ENCODE results near the gene LAD1.

LAD1 gene

DNA sequence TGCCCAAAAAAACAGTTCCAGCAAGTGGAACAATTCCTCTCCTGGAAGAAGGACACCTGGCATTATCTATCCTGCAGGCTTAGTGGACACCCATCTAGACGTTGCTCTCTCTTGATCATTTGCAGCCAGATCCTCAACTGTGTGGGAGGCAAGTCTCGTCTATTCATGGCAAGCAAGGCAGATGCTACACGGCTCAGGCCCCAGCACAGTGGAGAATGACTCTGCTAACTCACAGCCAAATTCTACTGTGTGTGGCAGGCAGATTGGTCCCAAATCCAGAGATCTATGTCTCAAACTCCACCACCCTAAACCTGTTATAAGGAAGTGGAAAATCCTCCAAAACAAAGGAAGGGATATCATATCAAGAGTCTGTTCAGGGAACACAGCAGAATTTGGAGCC lies 28.6 kb downstream of the LAD1 start:
- in situ Hi-C loops (cut with HindIII; ENCODE audit: low sequenced_read_pairs) = no loop called here

DNA sequence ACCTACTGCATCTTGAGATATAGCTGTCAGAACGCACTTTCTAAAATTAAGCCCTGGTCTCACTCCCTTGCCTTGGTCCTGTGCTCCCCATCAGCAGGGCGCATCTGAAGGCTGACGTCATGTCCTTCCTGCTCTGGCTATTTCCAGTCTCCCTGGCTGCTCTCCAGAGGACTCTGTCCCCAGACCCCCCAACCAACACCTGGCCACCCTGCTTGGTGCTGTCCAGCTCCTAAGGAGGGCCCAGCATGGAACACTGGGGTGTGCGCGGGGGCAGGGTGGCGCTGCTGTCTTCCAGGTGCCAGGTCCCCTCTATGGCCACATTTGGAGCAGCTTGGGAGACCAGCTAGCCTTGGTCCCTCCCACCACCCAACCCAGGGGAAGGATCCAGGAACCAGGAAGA lies 29.9 kb downstream of the LAD1 start:
- in situ Hi-C loops (cut with HindIII; ENCODE audit: low sequenced_read_pairs) = no loop called here

DNA sequence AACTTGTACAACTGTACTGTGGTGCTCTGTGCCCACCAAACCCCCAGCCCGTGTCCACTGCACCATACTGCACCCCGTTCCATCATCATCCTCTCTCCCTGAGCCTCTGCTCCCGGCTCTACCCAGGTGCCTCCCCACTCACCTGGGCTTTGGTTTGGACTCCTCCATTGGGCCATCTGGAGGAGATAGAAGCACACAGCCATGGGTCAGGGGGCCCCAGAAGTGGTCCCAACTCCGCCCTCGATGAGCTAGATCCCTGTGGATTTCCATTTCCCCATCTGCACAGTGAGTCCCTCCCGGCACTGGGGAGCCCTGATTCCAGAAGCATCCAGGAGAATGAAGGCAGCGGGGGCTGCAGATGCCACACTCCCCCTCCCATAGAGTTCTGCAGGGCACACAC lies 32.4 kb downstream of the LAD1 start:
- in situ Hi-C loops (cut with HindIII; ENCODE audit: low sequenced_read_pairs) = no loop called here

DNA sequence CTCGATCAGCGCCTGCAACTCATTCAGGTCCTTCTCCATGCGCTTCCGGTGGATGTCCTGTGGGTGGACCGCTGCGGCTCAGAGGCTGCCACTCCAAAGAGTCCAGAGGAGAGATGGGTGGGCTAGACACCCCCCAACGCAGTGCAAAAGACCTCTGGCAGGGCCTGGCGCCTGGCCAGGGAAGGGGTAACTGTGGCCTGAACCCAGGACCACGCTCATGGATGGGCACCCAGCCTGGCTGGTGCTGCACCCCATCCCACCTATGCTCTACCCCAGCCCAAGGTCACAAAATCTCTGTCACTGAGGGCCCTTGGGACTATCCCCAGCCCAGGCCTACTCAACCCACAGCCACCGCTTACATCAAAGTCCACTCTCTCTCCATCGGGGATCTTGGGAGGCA lies 33.9 kb downstream of the LAD1 start:
- in situ Hi-C loops (cut with HindIII; ENCODE audit: low sequenced_read_pairs) = no loop called here

DNA sequence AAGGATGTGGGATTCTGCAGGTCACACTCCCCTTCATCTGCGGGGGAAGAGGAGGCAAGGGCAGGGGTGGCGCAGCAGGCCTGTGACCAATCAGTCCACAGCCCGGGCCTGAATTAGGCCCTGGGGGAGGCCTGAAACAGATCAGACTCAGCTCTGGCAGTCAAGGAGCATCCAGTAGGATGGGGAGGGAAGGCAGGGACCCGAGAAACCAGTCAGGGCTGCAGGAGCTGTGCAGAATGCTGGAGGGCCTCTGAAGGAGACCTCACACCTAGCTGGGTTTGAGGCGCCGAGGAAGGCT lies 34.4 kb downstream of the LAD1 start:
- in situ Hi-C loops (cut with HindIII; ENCODE audit: low sequenced_read_pairs) = no loop called here

DNA sequence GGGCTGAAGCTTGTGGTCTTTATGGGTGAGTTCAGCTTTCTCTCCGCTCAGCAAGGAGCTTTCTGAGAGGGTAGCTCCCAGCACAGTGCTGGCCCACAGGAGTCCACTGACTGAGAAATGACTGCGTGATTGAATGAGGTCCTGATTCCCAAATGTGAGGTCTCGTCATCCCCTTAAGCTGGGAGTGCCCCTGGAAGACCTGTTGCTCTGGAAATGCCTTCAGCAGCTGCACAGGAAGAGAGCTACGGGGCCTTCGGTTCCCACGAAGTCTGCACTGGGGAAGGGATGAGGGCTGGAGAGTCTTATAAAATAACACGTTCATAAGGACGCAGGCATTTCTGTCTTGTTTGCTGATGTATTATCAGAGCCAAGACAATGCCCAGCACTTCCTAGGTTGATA lies 35.7 kb downstream of the LAD1 start:
- in situ Hi-C loops (cut with HindIII; ENCODE audit: low sequenced_read_pairs) = no loop called here

DNA sequence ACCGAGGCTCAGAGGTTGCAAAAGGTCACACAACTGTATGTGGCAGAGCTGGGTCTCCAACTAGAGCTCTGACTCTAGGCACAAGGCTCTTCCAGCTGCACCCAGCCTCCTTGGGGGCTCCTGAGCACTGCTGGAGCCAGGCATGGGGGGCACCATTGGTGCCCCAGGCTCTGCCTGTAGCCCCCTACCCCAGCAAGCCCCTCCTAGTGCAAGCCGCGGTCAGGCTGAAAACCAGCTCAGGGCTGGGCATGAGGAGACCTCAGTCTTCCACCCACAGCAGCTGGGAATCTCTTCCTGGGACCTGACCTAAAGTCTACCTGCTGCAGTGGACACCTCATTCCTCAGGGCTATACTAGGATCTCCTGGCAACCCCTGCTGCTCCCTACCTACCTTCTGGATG lies 36.2 kb downstream of the LAD1 start:
- in situ Hi-C loops (cut with HindIII; ENCODE audit: low sequenced_read_pairs) = no loop called here

DNA sequence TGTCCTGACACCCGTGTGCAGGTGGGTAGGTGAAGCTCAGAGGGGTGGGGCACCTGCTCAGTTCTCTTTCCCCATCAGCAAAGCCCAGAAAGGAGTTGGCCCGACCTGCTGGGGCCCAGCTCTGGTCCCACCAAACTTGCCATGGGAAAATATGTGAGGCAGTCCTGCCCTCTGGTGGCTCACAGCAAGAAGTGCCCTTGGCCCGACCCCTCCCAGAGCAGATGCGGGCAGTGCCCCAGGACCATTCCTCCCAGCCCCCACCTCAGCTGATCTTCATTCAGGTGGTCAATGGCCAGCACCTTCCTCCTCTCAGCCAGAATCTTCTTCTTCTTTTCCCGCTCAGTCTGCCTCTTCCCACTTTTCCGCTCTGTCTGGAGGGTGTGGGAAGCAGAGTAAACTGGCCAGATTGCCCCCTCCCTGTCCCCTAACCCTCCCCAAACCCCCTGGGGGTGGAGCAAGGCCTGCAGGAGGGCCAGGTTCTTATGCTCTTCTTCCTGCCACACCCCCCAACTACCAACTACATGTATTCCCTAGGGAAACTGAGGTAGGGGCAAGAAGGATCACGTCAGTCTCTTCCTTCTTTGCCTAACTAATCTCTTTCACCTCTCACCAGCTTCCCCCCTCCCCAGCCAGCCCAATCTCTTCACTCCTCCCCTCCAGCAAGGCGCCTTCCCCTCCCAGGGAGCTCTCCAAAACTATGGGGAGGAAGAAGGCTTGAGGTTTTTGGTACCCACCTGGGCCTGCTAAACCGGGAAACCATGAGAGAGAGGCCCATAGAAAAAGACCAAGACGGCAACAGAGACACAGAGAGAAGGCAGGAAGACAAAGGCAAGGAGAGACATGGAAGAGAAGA lies 37.2 kb downstream of the LAD1 start:
- in situ Hi-C loops (cut with HindIII; ENCODE audit: low sequenced_read_pairs) = no loop called here

DNA sequence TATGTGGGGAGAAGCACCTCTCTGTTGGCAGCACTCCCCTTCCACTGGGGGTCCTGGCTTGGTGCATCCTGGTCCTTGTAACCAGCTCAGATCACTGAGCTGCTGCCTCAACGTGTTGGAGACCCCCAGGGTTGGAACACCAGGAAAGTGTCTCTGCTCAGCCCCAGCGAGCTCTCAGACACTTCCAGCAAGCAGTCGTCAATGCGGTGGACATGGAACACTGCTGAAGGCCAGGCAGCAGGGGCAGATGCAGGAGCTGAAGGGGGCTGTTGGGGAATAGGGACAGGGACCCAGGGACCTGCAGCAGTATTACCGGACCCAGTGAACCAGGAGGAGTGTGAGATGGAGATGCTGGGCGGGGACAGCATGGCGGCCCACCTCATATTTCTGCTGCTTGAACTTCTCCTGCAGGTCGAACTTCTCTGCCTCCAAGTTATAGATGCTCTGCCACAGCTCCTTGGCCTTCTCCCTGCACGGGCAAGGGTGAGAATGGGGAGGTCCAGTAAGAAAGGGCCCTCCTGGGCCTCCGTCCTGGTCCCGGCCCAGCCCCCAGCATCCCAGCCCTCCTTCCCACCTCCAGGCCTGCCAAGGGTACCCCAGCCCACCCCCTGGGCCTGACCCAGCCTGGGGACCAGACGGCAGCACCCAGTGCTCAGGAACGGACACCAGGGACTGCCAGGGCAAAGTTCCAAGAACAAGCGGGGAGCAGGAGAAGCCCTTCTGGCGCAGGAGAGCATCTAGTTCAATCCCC lies 38.0 kb downstream of the LAD1 start:
- in situ Hi-C loops (cut with HindIII; ENCODE audit: low sequenced_read_pairs) = no loop called here

DNA sequence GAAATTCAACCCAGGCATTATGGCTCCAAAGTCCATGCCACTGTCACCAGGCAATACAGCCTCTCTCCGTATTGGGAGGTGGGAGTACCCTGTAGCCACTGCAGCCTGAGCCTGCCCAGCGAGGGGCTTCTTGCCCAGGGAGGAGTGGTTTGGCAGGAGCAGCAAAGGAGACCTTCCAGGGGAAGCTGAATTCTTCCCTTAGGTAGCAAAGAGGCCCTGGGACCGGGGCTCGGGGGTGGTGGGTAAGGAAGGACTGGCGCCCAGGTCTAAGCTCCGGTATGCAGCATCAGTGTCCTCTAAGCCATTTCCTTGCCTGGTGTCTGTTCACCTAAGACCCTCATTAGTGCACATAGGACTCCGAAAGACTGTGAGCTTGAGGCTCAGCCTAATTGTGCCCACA lies 38.6 kb downstream of the LAD1 start:
- in situ Hi-C loops (cut with HindIII; ENCODE audit: low sequenced_read_pairs) = no loop called here

DNA sequence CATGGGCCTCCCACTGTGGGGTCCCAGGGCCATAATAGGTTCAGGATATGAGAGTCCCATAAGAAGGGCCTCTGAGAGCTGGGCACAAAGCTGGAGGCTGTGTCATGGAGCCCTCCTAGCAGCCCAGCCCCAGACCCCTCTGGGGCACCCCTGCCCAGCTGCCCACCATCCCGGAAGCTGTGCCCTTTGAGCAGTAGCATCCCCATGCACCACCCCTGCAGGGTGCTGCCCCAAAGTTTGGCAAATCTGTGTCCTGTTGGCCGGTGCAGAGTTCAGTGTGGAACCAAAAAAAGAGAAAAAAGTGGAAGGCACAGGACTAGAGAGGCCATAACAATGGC lies 39.3 kb downstream of the LAD1 start:
- in situ Hi-C loops (cut with HindIII; ENCODE audit: low sequenced_read_pairs) = no loop called here

DNA sequence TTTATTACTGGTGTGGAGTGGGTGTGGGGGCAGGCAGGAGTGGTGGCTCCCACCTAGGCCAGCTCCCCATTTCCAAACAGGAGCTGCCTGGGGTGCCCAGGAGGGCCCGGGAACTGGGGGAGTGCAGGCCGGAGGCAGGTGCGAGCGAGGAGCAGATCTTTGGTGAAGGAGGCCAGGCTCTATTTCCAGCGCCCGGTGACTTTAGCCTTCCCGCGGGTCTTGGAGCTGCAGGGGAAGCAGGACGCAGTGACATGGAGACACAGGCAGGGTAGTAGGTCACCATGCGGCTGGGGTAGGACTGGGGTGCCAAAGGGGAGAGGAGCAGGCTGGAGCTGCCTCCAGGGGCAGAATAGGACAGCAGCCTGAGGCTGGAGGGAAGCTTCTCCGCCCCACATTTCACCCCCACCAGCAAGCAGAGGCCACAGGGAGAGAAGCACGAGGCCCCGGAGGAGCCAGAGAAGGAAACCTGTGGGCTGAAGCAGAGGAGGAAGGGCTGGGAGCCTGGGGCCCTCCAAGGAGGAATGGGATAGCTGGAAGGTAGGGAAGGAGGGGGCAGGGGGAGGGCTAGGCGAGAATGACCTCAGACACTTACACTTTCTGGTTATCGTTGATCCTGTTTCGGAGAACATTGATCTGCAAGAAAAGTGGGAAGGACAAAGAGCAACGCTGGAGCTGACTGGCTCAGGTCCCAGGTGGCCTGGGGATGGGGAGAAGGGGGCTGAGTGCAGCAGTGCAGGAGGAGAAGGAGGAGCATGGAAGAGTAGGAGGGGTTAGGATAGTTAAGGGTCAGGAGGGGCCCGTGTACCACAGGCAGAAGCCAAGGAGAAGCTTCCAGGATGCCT lies 39.9 kb downstream of the LAD1 start:
- in situ Hi-C loops (cut with HindIII; ENCODE audit: low sequenced_read_pairs) = no loop called here

DNA sequence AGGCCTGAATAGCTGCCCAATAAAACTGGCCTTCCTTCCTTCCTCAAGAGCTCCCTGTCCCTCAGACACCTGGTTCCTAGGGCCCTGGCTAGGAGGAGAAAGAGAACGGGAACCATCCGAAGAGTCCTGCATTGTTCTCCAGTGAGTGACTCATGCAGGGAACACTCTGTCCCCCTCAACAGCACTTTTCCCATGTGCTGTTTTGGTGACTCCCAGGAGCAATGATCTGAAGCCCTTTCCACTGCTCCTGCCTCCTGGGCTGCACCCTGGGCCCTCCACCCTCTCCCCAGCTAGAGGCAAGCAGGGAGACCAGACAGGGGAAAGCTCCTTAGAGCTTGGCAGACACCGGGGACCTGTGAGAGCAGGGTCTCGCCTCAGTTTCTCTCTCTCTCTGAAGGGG lies 40.5 kb downstream of the LAD1 start:
- in situ Hi-C loops (cut with HindIII; ENCODE audit: low sequenced_read_pairs) = no loop called here

DNA sequence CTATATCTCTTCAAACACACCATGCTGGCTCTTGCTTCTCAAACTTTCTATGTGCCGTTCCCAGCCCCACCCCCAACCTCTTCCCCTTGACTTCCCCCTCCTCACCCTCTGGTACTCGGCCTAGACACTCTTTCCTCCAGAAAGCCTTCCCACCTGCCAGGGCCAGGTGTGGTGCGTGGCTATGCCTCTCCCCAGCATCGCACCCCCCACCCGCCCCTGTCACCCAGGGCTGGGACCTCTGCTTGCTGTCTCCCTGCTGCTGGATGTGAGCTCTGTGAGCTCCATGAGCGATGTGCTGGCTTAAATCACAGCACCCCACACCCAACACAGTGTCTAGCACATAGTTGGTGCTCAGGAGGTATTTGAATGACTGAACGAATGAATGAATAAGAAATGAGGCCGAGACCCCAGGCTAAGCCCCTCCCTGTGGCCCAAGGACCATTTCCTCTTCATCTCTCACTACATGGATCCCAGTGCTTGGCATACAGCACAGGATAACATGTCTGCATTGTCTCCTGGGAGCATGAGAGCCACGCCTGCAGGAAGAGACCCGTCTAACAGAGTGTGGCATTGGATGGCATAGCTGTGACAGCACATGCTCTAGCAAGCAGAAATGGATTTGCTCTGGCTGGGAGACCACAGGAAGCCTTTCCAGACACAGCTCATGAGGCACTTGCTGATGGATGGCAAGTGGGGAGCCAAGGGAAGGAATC lies 41.3 kb downstream of the LAD1 start:
- in situ Hi-C loops (cut with HindIII; ENCODE audit: low sequenced_read_pairs) = no loop called here

DNA sequence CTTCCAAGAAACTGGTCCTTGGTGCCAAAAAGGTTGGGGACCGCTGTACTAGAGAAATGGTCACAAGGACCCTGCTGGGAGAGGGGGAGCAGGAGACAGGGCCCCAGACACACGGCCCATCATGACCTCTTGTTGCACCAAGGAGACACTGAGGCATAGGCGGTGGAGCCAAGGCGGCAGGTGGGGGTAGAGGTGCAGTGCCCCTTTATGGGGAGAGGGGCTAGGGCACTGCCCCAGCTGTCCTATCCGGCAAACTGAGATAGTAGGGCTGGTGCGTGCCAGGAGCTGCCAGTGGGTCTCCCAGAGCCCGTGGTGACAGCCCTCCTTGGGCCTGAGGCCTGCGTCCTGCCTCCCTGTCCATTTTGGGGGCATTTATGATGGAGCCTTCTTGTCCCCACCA lies 41.9 kb downstream of the LAD1 start:
- in situ Hi-C loops (cut with HindIII; ENCODE audit: low sequenced_read_pairs) = no loop called here

DNA sequence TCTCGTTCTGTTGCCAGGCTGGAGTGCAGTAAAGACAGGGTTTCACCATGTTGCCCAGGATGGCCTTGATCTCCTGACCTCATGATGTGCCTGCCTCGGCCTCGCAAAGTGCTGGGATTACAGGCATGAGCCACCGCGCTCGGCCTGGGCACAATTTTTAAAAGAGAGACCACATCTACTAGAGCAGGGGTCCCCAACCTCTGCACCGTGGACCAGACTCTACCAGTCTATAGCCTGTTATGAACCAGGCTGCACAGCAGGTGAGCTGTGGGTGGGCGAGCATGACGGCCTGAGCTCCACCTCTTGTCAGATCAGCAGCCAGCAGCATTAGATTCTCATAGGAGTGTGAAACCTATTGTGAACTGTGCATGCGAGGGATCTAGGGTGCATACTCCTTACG lies 42.4 kb downstream of the LAD1 start:
- in situ Hi-C loops (cut with HindIII; ENCODE audit: low sequenced_read_pairs) = no loop called here

DNA sequence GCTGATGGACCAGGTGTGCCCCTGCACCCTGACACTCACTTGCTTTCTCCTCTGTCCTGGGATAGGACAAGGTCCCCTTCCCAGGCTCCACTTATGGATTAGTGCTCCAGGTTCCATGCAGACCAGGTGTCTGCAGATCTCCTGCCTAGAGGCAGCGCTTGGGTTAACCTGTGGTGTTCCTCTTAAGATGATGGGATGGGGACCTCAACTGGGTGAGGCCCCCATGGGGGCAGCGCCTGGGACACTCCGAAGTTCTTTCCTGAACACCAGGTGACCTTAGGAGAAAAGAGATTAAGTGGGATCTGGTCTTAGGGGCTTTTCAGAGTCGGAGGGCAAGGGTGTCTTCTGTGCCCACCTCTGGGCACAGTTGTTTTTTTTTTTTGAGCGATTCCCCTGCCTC lies 42.9 kb downstream of the LAD1 start:
- in situ Hi-C loops (cut with HindIII; ENCODE audit: low sequenced_read_pairs) = no loop called here

DNA sequence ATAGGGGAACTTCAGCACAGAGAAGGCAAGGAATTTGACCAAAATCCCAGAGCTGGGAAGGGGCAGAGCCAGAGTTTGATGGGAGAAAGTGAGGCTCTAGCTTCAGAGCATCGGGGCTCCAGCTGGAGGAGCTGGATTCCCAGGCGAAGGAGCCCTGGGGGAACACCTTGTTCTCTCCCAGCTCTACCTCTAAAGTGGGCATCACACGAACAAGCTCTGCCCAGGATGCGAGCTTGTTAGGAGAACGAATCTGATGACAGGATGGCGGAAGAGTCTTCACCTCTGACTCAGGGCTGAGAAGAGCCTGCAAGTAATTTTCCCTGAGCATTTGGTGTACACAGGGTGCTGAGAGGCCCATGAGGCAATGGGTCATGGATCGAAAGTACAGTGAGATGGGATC lies 43.7 kb downstream of the LAD1 start:
- in situ Hi-C loops (cut with HindIII; ENCODE audit: low sequenced_read_pairs) = no loop called here

DNA sequence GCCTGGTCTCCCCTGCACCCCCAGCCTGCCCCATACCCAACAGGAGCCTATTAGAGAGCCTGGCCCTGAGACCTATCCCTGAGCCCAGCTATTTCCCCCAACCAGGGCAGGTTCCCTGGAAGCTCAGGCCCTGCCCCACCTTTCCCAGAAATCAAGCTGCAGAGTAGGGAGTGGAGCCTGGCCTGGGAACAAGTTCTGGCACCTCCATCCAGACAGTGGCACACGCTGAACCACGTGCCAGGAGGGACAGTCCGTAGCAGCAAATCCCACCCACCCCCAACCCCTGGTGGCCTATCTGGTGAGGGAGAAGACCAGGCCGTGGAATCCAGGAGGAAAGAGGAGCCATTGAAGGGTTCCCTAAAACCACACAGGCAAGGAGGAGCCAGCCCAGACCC lies 44.2 kb downstream of the LAD1 start:
- in situ Hi-C loops (cut with HindIII; ENCODE audit: low sequenced_read_pairs) = no loop called here

DNA sequence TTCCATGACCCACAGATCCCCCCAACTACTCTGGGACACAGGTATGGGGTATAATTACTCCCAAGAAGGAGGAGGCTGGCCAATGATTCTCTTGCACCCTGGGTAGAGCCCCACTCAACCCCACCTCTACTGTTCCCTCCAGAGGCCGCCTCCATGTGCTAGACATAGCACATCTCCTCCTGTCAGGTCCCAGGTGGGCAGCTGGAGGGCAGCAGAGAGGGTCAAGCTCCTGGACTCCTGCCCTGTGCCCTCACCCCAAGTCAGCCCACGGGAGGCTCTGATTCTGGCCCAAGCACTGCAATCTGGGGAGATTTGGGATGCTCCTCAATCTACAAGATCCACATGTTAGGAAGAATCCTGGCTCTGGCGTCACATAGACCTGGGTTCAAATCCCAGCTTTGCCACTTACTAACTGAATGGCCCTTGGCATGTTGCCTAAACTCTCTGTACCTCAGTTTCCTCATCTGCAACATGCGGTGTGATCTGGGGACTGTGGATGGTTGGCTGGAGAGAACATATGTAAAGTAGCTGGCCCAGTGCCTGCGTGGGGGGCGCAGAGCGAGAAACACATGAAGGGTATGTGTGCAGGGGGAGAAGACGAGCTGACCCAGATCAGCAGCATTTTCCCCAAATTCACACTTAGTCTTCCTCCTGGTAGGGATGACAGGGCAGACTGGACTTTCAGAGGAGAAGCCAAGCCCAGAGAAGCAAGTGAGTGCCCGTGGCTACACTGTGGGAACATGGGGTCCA lies 44.8 kb downstream of the LAD1 start:
- in situ Hi-C loops (cut with HindIII; ENCODE audit: low sequenced_read_pairs) = no loop called here

All from DLD1 (cell line).